GM23338 (cell line): ENCODE measurements around the gene ZDHHC7. TPM values are rescaled to one million over a fixed set of nuclear protein-coding genes. Genes with fewer than 3 reads are reported as not detected.

Source experiments
- ATAC-seq: fragments of 200-7000 bp; cut with Tn5 transposase; 3 replicates; pipeline ENCODE4 v1.9.1; 2020
- DNase-seq: peaks from one replicate; pipeline ENCODE4 v3.0.0-alpha.2; 2015; ENCODE audit warnings: low spot score
- H2AFZ ChIP-seq: fragments of 200-600 bp; sonication (generic); 2 replicates; pipeline ENCODE4 v1.8.0; 2016; ENCODE audit warnings: antibody characterized with exemption, mild to moderate bottlenecking, moderate library complexity
- H3F3A ChIP-seq: fragments of 200-600 bp; sonication (generic); replicated peaks from 2 replicates; pipeline ENCODE4 v1.8.0; 2017; ENCODE audit warnings: antibody characterized with exemption, mixed run types, low read depth
- H3K27ac ChIP-seq: fragments of 200-600 bp; sonication (generic); 2 replicates; pipeline ENCODE4 v1.6.1; 2016; ENCODE audit warnings: low read depth
- H3K27me3 ChIP-seq: fragments of 200-600 bp; sonication (generic); 2 replicates; pipeline ENCODE4 v1.8.0; 2016; ENCODE audit warnings: mild to moderate bottlenecking, mixed run types, moderate library complexity; ENCODE audit not compliant: insufficient read depth
- H3K36me3 ChIP-seq: fragments of 200-600 bp; sonication (generic); 2 replicates; pipeline ENCODE4 v1.8.0; 2016; ENCODE audit warnings: mild to moderate bottlenecking; ENCODE audit not compliant: insufficient read depth
- H3K4me1 ChIP-seq: fragments of 200-600 bp; sonication (generic); 2 replicates; pipeline ENCODE4 v1.8.0; 2016; ENCODE audit warnings: mild to moderate bottlenecking, moderate library complexity; ENCODE audit not compliant: insufficient read depth
- H3K4me2 ChIP-seq: fragments of 200-600 bp; sonication (generic); 2 replicates; pipeline ENCODE4 v1.7.1; 2017; ENCODE audit warnings: mixed run types
- H3K4me3 ChIP-seq: fragments of 200-600 bp; sonication (generic); 2 replicates; pipeline ENCODE4 v1.6.1; 2016; ENCODE audit warnings: mixed run types
- H3K79me2 ChIP-seq: fragments of 200-600 bp; sonication (generic); replicated peaks from 2 replicates; pipeline ENCODE4 v1.8.0; 2017; ENCODE audit warnings: mild to moderate bottlenecking; ENCODE audit not compliant: insufficient read depth
- H3K9me2 ChIP-seq: fragments of 200-600 bp; sonication (generic); 2 replicates; pipeline ENCODE4 v1.8.0; 2017; ENCODE audit not compliant: insufficient read depth
- H4K20me1 ChIP-seq: fragments of 200-600 bp; sonication (generic); replicated peaks from 2 replicates; pipeline ENCODE4 v1.8.0; 2017; ENCODE audit warnings: mild to moderate bottlenecking; ENCODE audit not compliant: insufficient read depth
- H3K27ac Mint-ChIP-seq: 2 replicates; pipeline ENCODE4 v1.8.0; 2020; ENCODE audit warnings: inconsistent platforms, mild to moderate bottlenecking, moderate library complexity, mixed read lengths
- H3K27me3 Mint-ChIP-seq: 3 replicates; pipeline ENCODE4 v1.8.0; 2022; ENCODE audit warnings: low read depth, mild to moderate bottlenecking, moderate library complexity, mixed read lengths, inconsistent platforms; ENCODE audit not compliant: insufficient read depth, poor library complexity
- H3K36me3 Mint-ChIP-seq: 3 replicates; pipeline ENCODE4 v1.8.0; 2021; ENCODE audit warnings: low read depth, mild to moderate bottlenecking, inconsistent platforms, moderate library complexity, mixed read lengths
- H3K4me1 Mint-ChIP-seq: 3 replicates; pipeline ENCODE4 v1.8.0; 2020; ENCODE audit warnings: mild to moderate bottlenecking, inconsistent platforms, mixed read lengths
- H3K4me3 Mint-ChIP-seq: 3 replicates; pipeline ENCODE4 v1.8.0; 2021; ENCODE audit warnings: moderate library complexity, mild to moderate bottlenecking, inconsistent platforms, mixed read lengths
- H3K9me3 Mint-ChIP-seq: 3 replicates; pipeline ENCODE4 v1.8.0; 2020; ENCODE audit warnings: moderate library complexity, mild to moderate bottlenecking, inconsistent platforms, mixed read lengths
- CREB1 ChIP-seq: fragments of 250-450 bp; sonication (Bioruptor Pico); IDR thresholded peaks from 2 replicates; pipeline ENCODE4 v1.5.0; 2020; ENCODE audit warnings: low read depth, mild to moderate bottlenecking, moderate library complexity
- EZH2 ChIP-seq: fragments of 200-600 bp; sonication (generic); IDR thresholded peaks from one replicate; pipeline ENCODE4 v1.8.0; 2017; ENCODE audit warnings: antibody characterized with exemption, mild to moderate bottlenecking, low read depth; ENCODE audit not compliant: unreplicated experiment
- JUNB ChIP-seq: IDR thresholded peaks from one replicate; pipeline ENCODE4 v1.6.1; 2016; ENCODE audit warnings: antibody characterized with exemption; ENCODE audit not compliant: unreplicated experiment
- POLR2AphosphoS5 ChIP-seq: IDR thresholded peaks from 2 replicates; pipeline ENCODE4 v1.6.1; 2016; ENCODE audit warnings: antibody characterized with exemption, low read depth
- REST ChIP-seq: IDR thresholded peaks from one replicate; pipeline ENCODE4 v1.6.1; 2018; ENCODE audit warnings: antibody characterized with exemption; ENCODE audit not compliant: unreplicated experiment
- ZNF331 ChIP-seq: fragments of 250-450 bp; sonication (Bioruptor Pico); IDR thresholded peaks from 2 replicates; pipeline ENCODE4 v1.5.0; 2020; ENCODE audit warnings: low read depth, mild to moderate bottlenecking, moderate library complexity
- ZNF462 ChIP-seq: fragments of 250-450 bp; sonication (Bioruptor Pico); IDR thresholded peaks from 2 replicates; pipeline ENCODE4 v1.5.0; 2020; ENCODE audit warnings: mild to moderate bottlenecking, moderate library complexity
- polyA plus RNA-seq: library from polyadenylated mRNA; unstranded; fragments of >200 nt; fragmentation: Nextera tagmentation; extraction: Ambion mirVana; gene quantifications from 2 replicates; pipeline ENCODE4 v1.2.1, GENCODE V29; 2016
- total RNA-seq: library from RNA; depleted of rRNA; stranded (reverse); fragments of >200 nt; shearing (Covaris generic); gene quantifications from 2 replicates; pipeline ENCODE4 v1.2.3, GENCODE V29; 2014
- TF ChIP-seq, protein P1 (sequence below), 2 experiments: fragments of 200-600 bp in 1 of 2; sonication (generic) in 1 of 2; conservative IDR thresholded peaks; 2 replicates each; pipeline versions ENCODE4 v1.5.1 to v1.6.1; 2016 to 2017; ENCODE audit warnings: antibody characterized with exemption in 2 of 2, low read depth in 2 of 2, mild to moderate bottlenecking in 2 of 2, moderate library complexity in 1 of 2

The ZDHHC7 gene
- total and polyA plus RNA-seq, 2 experiments from 2014 or later = 13.1 to 46.1 TPM

GRCh38 chr16:84975066-84975465, 36.3 kb downstream of the ZDHHC7 start:
- Mint-ChIP-seq H3K27me3 (peaks cover 14% of the 10 kb centered on the region), H3K4me3 (no peak overlapping the region), H3K27ac (no peak overlapping the region), H3K4me1 (no peaks in the 10 kb centered on the region), H3K36me3 (peaks cover 39% of the 10 kb centered on the region), H3K9me3 (no peaks in the 10 kb centered on the region; the same call in 2 of the 3 replicates)
- no peak overlapping the region for H3K4me3 ChIP-seq
- no peaks in the 10 kb centered on the region for H3K27me3 ChIP-seq
- no peaks in the 10 kb centered on the region for H3K9me2 ChIP-seq
- TF ChIP-seq EZH2 (no peak), CREB1 (CRISPR knock-in tag) (no peak), REST (no peak), JUNB (no peak), ZNF462 (no peak), ZNF331 (no peak), POLR2AphosphoS5 (no peak)
- TF ChIP-seq, protein P1, sequence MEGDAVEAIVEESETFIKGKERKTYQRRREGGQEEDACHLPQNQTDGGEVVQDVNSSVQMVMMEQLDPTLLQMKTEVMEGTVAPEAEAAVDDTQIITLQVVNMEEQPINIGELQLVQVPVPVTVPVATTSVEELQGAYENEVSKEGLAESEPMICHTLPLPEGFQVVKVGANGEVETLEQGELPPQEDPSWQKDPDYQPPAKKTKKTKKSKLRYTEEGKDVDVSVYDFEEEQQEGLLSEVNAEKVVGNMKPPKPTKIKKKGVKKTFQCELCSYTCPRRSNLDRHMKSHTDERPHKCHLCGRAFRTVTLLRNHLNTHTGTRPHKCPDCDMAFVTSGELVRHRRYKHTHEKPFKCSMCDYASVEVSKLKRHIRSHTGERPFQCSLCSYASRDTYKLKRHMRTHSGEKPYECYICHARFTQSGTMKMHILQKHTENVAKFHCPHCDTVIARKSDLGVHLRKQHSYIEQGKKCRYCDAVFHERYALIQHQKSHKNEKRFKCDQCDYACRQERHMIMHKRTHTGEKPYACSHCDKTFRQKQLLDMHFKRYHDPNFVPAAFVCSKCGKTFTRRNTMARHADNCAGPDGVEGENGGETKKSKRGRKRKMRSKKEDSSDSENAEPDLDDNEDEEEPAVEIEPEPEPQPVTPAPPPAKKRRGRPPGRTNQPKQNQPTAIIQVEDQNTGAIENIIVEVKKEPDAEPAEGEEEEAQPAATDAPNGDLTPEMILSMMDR (conservative IDR thresholded peaks at IDR 0.05; ENCODE audit: low read depth in 2 of 2) = peak in 1 of 2 experiments; percentile 22; a peak in 1 of 4 replicates
- DNase-seq (no peak), ATAC-seq (no peak)
- H3K36me3 ChIP-seq = peaks cover 13% of the 10 kb centered on the region
- H2AFZ ChIP-seq = no peak overlapping the region
- H3K4me1 ChIP-seq = no peaks in the 10 kb centered on the region
- no peak overlapping the region for H3K27ac ChIP-seq
- H3K4me2 ChIP-seq = no peak overlapping the region
- 0 out of 2 replicates have a peak, but pooled peaks cover 2% of the 10 kb centered on the region for H3F3A ChIP-seq
- no peaks in the 10 kb centered on the region for H3K79me2 ChIP-seq
- H4K20me1 ChIP-seq = no peaks in the 10 kb centered on the region; the same call in 1 of the 2 replicates
